GM12874 (cell line): ENCODE measurements around the gene KLK7.

Experiments used
- CTCF ChIP-seq: IDR thresholded peaks from 2 replicates; pipeline ENCODE4 v1.5.1; 2011; ENCODE audit warnings: low read depth, mild to moderate bottlenecking, control low read depth, low read length, moderate library complexity; ENCODE audit not compliant: insufficient read depth

Gene KLK7

GRCh38 chr19:50974702-50975556, 8.8 kb downstream of the KLK7 start:
- no peak for TF ChIP-seq CTCF

GRCh38 chr19:50972795-50973376, 10.8 kb downstream of the KLK7 start:
- no peak for TF ChIP-seq CTCF

- no peak for TF ChIP-seq CTCF
Observed at GRCh38 chr19:50969413-50969760, 14.3 kb downstream of the KLK7 start, which contains the start of gene KLK6. Gene KLK6 (minus strand): TSS chr19:50969591. CDS start chr19:50968104, 1,487 bp downstream.

- no peak for TF ChIP-seq CTCF
Observed at GRCh38 chr19:50968716-50969412, 14.9 kb downstream of the KLK7 start.

- TF ChIP-seq CTCF: no peak
Observed at GRCh38 chr19:50967929-50968715, 15.6 kb downstream of the KLK7 start.

- no peak for TF ChIP-seq CTCF
Observed at GRCh38 chr19:50964266-50964665, 19.5 kb downstream of the KLK7 start.

GRCh38 chr19:50963381-50963780, 20.3 kb downstream of the KLK7 start:
- TF ChIP-seq CTCF: no peak
